Calu3 (cell line): Measurements from ENCODE around the gene GLT1D1. TPM values are rescaled to one million over a fixed set of nuclear protein-coding genes. Genes with fewer than 3 reads are reported as not detected.
A peak's percentile ranks its signal among the peaks of the same experiment; 100 is the strongest.

Source experiments
- BruUV-seq: library from RNA; stranded (reverse); fragments of 400-500 nt; replicated peaks from 2 replicates; lab custom pipeline; 2021; lab: Mats Ljungman, UMichigan
- CTCF ChIA-PET: fragments of 300-600 bp; sonication (Branson Sonifier 250); formaldehyde crosslinking; loops from one replicate; lab custom pipeline; 2022; ENCODE audit warnings: antibody characterized with exemption; lab: Charles Lee
- DNase-seq: peaks from one replicate; pipeline ENCODE4 v3.0.0; 2022
- H3K27ac Mint-ChIP-seq: one replicate; pipeline ENCODE4 v1.8.0; 2022; ENCODE audit warnings: mixed read lengths; ENCODE audit not compliant: unreplicated experiment
- H3K27me3 Mint-ChIP-seq: one replicate; pipeline ENCODE4 v1.8.0; 2022; ENCODE audit warnings: mixed read lengths; ENCODE audit not compliant: unreplicated experiment
- H3K36me3 Mint-ChIP-seq: one replicate; pipeline ENCODE4 v1.8.0; 2022; ENCODE audit warnings: mild to moderate bottlenecking, moderate library complexity, mixed read lengths; ENCODE audit not compliant: insufficient read depth, unreplicated experiment
- H3K4me1 Mint-ChIP-seq: one replicate; pipeline ENCODE4 v1.8.0; 2022; ENCODE audit warnings: mild to moderate bottlenecking, low read depth, mixed read lengths; ENCODE audit not compliant: unreplicated experiment
- H3K4me3 Mint-ChIP-seq: one replicate; pipeline ENCODE4 v1.8.0; 2022; ENCODE audit warnings: mild to moderate bottlenecking, low read depth, moderate library complexity, mixed read lengths; ENCODE audit not compliant: unreplicated experiment
- H3K9me3 Mint-ChIP-seq: one replicate; pipeline ENCODE4 v1.8.0; 2022; ENCODE audit warnings: low read depth, mixed read lengths; ENCODE audit not compliant: unreplicated experiment
- intact Hi-C: fragments of 100-400 bp; cut with micrococcal nuclease; formaldehyde crosslinking; loops from one replicate; pipeline ENCODE4 v1.10.0; 2022; ENCODE audit not compliant: unreplicated experiment
- total RNA-seq: library from RNA; stranded (reverse); gene quantifications from 2 replicates; pipeline ENCODE4 v1.2.3, GENCODE V29; 2022
- TF ChIP-seq, protein P1 (sequence below): fragments of 200-600 bp; IDR thresholded peaks from one replicate; pipeline ENCODE4 v1.8.0; 2022; ENCODE audit warnings: antibody characterized with exemption; ENCODE audit not compliant: unreplicated experiment

GLT1D1 gene
- total RNA-seq, 1 experiment from 2014 or later = not detected

DNA sequence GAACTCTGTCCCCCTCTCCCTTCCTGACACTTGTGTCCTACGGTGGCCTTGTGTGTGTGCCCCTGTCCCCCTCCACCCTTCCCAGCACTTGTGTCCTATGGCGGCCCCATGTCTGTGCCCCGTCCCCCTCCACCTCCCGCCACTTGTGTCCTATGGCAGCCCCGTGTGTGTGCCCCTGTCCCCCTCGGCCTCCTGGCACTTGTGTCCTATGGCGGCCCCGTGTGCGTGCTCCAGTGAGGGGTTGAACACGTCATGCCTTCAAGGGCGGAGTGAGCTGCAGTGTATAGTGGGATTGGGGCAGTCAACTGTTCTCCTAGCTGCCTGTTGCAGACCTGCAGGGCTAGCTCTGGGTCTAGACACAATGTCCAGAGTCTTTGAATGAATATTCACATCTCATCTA is 108.7 kb downstream of the GLT1D1 start:
- BruUV-seq = no TSS peak
- CTCF ChIA-PET = no interaction called here
- intact Hi-C loops = no loop called here

DNA sequence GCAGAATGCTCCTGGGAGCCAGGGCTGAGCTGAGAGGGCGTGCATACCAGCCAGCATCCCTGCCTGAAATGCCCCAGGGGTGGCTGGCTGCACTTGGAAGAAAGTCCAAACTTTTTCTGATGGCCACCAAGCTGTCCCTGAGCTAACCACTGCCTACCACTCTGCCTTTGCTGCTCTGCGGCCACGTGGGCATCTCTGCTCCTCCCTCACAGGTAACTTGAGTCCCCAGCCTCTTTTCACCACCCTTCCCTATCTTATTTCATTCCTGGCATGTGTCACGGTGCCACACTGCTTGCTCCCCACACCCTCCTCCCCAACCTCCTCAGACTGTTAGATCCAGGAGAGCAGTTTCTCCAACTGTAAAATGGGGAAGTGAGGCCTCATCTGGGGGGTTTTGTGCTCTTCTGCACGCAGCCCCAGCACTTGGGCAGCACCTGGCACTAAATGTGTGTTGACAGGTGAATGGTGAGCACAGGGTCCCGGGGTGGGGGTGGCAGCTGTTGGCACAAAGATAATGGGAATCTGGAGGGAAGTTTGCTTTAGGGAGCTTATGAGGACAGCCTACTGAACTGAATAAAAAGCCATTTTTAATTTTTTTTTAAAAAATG is 113.0 kb downstream of the GLT1D1 start:
- no peak for DNase-seq
- no TSS peak for BruUV-seq
- Mint-ChIP-seq H3K27ac (no peak overlapping the region), H3K4me3 (no peak overlapping the region), H3K9me3 (peaks cover 13% of the 10 kb centered on the region), H3K36me3 (no peaks in the 10 kb centered on the region), H3K27me3 (peaks cover 14% of the 10 kb centered on the region), H3K4me1 (no peaks in the 10 kb centered on the region)
- CTCF ChIA-PET = no interaction called here
- TF ChIP-seq, protein P1, sequence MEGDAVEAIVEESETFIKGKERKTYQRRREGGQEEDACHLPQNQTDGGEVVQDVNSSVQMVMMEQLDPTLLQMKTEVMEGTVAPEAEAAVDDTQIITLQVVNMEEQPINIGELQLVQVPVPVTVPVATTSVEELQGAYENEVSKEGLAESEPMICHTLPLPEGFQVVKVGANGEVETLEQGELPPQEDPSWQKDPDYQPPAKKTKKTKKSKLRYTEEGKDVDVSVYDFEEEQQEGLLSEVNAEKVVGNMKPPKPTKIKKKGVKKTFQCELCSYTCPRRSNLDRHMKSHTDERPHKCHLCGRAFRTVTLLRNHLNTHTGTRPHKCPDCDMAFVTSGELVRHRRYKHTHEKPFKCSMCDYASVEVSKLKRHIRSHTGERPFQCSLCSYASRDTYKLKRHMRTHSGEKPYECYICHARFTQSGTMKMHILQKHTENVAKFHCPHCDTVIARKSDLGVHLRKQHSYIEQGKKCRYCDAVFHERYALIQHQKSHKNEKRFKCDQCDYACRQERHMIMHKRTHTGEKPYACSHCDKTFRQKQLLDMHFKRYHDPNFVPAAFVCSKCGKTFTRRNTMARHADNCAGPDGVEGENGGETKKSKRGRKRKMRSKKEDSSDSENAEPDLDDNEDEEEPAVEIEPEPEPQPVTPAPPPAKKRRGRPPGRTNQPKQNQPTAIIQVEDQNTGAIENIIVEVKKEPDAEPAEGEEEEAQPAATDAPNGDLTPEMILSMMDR = no peak
- intact Hi-C loops = no loop called here

More for the DNA sequence above, 108.7 kb downstream of the GLT1D1 start:
- H3K4me1 Mint-ChIP-seq = no peaks in the 10 kb centered on the region
- no peak overlapping the region for H3K4me3 Mint-ChIP-seq
- H3K27me3 Mint-ChIP-seq = no peaks in the 10 kb centered on the region
- no peak for DNase-seq
- H3K9me3 Mint-ChIP-seq = peaks cover 16% of the 10 kb centered on the region
- TF ChIP-seq, protein P1 = no peak
- no peaks in the 10 kb centered on the region for H3K36me3 Mint-ChIP-seq
- H3K27ac Mint-ChIP-seq = no peak overlapping the region

- CTCF ChIA-PET = no interaction called here
- H3K27ac Mint-ChIP-seq = no peak overlapping the region
- H3K4me1 Mint-ChIP-seq = no peaks in the 10 kb centered on the region
- TF ChIP-seq, protein P1 = no peak
- no peak for DNase-seq
- peaks cover 14% of the 10 kb centered on the region for H3K27me3 Mint-ChIP-seq
- H3K4me3 Mint-ChIP-seq = no peak overlapping the region
- intact Hi-C loops = no loop called here
- peaks cover 12% of the 10 kb centered on the region for H3K9me3 Mint-ChIP-seq
- BruUV-seq = no TSS peak
- no peaks in the 10 kb centered on the region for H3K36me3 Mint-ChIP-seq
These were observed 115.4 kb downstream of the GLT1D1 start for GRCh38 chr12:128968668-128969067.

GRCh38 chr12:128969480-128970055 is 116.3 kb downstream of the GLT1D1 start:
- Mint-ChIP-seq H3K9me3 (peaks cover 11% of the 10 kb centered on the region), H3K27ac (no peak overlapping the region), H3K36me3 (no peaks in the 10 kb centered on the region), H3K4me1 (no peaks in the 10 kb centered on the region), H3K4me3 (no peak overlapping the region), H3K27me3 (peaks cover 14% of the 10 kb centered on the region)
- intact Hi-C loops = no loop called here
- TF ChIP-seq, protein P1 = peak; percentile 25
- CTCF ChIA-PET = no interaction called here
- peak; percentile 50 for DNase-seq
- no TSS peak for BruUV-seq
